ENCODE measurements around the gene DIO2. TPM values are rescaled to one million over a fixed set of nuclear protein-coding genes. Genes with fewer than 3 reads are reported as not detected.

Gene DIO2
- total RNA-seq, 1 donor from 2014 or later: 4.7 TPM

GRCh38 chr14:80223696-80224465 is 12.6 kb upstream of the DIO2 start:
- H3K79me2 ChIP-seq (ENCODE audit: insufficient read depth, low read length): no peaks in the 10 kb centered on the region
- no peaks in the 10 kb centered on the region for H3K4me1 ChIP-seq (ENCODE audit: insufficient read depth, low read length)
- H3K27ac Mint-ChIP-seq (ENCODE audit: unreplicated experiment): no peak overlapping the region
- TF ChIP-seq CTCF (IDR thresholded peaks at IDR 0.05; ENCODE audit: insufficient read depth, low read depth, low read length) (no peak), EZH2 (IDR thresholded peaks at IDR 0.05; ENCODE audit: insufficient read depth, low read length) (no peak)
- H4K20me1 ChIP-seq (ENCODE audit: insufficient read depth, low read length): no peaks in the 10 kb centered on the region
- peaks cover 5% of the 10 kb centered on the region for H3K9me3 Mint-ChIP-seq (ENCODE audit: unreplicated experiment)
- H3K9me3 ChIP-seq (ENCODE audit: insufficient read depth, low read depth, low read length): no peaks in the 10 kb centered on the region
- no peaks in the 10 kb centered on the region for H3K27me3 ChIP-seq (ENCODE audit: insufficient read depth, low read length)
- no peak overlapping the region for H2AFZ ChIP-seq (ENCODE audit: low read depth, low read length)
- DNase-seq (ENCODE audit: low read depth) (peak; percentile 54), FAIRE-seq (no peak)
- no peak overlapping the region for H3K4me3 ChIP-seq (ENCODE audit: insufficient read depth, low read depth, low read length)
- no peaks in the 10 kb centered on the region for H3K4me1 Mint-ChIP-seq (ENCODE audit: low read depth, unreplicated experiment)
- no peak overlapping the region for H3K27ac ChIP-seq (ENCODE audit: low read depth, low read length)
- no peak overlapping the region for H3K9ac ChIP-seq (ENCODE audit: low read length)
- H3K36me3 Mint-ChIP-seq (ENCODE audit: low read depth, unreplicated experiment): no peaks in the 10 kb centered on the region
- H3K27me3 Mint-ChIP-seq (ENCODE audit: low read depth, unreplicated experiment): peaks cover 2% of the 10 kb centered on the region
- H3K36me3 ChIP-seq (ENCODE audit: insufficient read depth, low read length): no peaks in the 10 kb centered on the region
- no peak overlapping the region for H3K4me3 Mint-ChIP-seq (ENCODE audit: unreplicated experiment)
- H3K4me2 ChIP-seq (ENCODE audit: low read length): no peak overlapping the region

- H3K36me3 ChIP-seq (ENCODE audit: insufficient read depth, low read length): no peaks in the 10 kb centered on the region
- Mint-ChIP-seq H3K27me3 (ENCODE audit: low read depth, unreplicated experiment) (no peaks in the 10 kb centered on the region), H3K4me3 (ENCODE audit: unreplicated experiment) (no peak overlapping the region), H3K4me1 (ENCODE audit: low read depth, unreplicated experiment) (peaks cover 7% of the 10 kb centered on the region), H3K9me3 (ENCODE audit: unreplicated experiment) (no peaks in the 10 kb centered on the region), H3K36me3 (ENCODE audit: low read depth, unreplicated experiment) (no peaks in the 10 kb centered on the region), H3K27ac (ENCODE audit: unreplicated experiment) (no peak overlapping the region)
- no peak overlapping the region for H3K9ac ChIP-seq (ENCODE audit: low read length)
- H3K27me3 ChIP-seq (ENCODE audit: insufficient read depth, low read length): no peaks in the 10 kb centered on the region
- H3K4me3 ChIP-seq (ENCODE audit: insufficient read depth, low read depth, low read length): no peak overlapping the region
- DNase-seq (ENCODE audit: low read depth) (peak; percentile 34), FAIRE-seq (no peak)
- H3K79me2 ChIP-seq (ENCODE audit: insufficient read depth, low read length): no peaks in the 10 kb centered on the region
- H3K27ac ChIP-seq (ENCODE audit: low read depth, low read length): no peak overlapping the region
- no peaks in the 10 kb centered on the region for H4K20me1 ChIP-seq (ENCODE audit: insufficient read depth, low read length)
- no peak overlapping the region for H2AFZ ChIP-seq (ENCODE audit: low read depth, low read length)
- H3K4me1 ChIP-seq (ENCODE audit: insufficient read depth, low read length): no peaks in the 10 kb centered on the region
- H3K9me3 ChIP-seq (ENCODE audit: insufficient read depth, low read depth, low read length): no peaks in the 10 kb centered on the region
- TF ChIP-seq EZH2 (IDR thresholded peaks at IDR 0.05; ENCODE audit: insufficient read depth, low read length): no peak
- TF ChIP-seq CTCF (IDR thresholded peaks at IDR 0.05; ENCODE audit: insufficient read depth, low read depth, low read length): no peak
- H3K4me2 ChIP-seq (ENCODE audit: low read length): no peak overlapping the region
Observed at GRCh38 chr14:80216818-80217217, 5.5 kb upstream of the DIO2 start.
